Left ventricle myocardium inferior (tissue), 1 donor: ENCODE measurements around the gene MAP4K3. TPM values are rescaled to one million over a fixed set of nuclear protein-coding genes. Genes with fewer than 3 reads are reported as not detected.
A peak's percentile ranks its signal among the peaks of the same experiment; 100 is the strongest.

Experiments used
- DNase-seq: peaks from one replicate; pipeline ENCODE4 v3.0.0-alpha.2; 2020
- H3K27ac ChIP-seq: fragments of 200-600 bp; replicated peaks from 2 replicates; pipeline ENCODE4 v1.8.0; 2021
- H3K27me3 ChIP-seq: fragments of 200-600 bp; 2 replicates; pipeline ENCODE4 v1.8.0; 2021; ENCODE audit warnings: low read depth
- H3K36me3 ChIP-seq: fragments of 200-600 bp; 2 replicates; pipeline ENCODE4 v1.8.0; 2021
- H3K4me1 ChIP-seq: fragments of 200-600 bp; 2 replicates; pipeline ENCODE4 v1.8.0; 2021
- H3K4me3 ChIP-seq: fragments of 200-600 bp; 2 replicates; pipeline ENCODE4 v1.8.0; 2021; ENCODE audit warnings: mild to moderate bottlenecking, moderate library complexity
- H3K9me3 ChIP-seq: fragments of 200-600 bp; replicated peaks from 2 replicates; pipeline ENCODE4 v1.8.0; 2021
- CTCF ChIP-seq: fragments of 200-600 bp; IDR thresholded peaks from 2 replicates; pipeline ENCODE4 v1.8.0; 2021; ENCODE audit warnings: antibody characterized with exemption, mild to moderate bottlenecking, borderline replicate concordance
- intact Hi-C: fragments of 100-400 bp; cut with micrococcal nuclease; formaldehyde crosslinking; loops from one replicate; pipeline ENCODE4 v1.11.0; 2022
- total RNA-seq: library from RNA; stranded (reverse); fragmentation: NEBNext Ultra II Directional; extraction: Animal tissue kit (Norgen Biotek cat#: 25700); gene quantifications from one replicate; pipeline ENCODE4 v1.2.1, GENCODE V29; 2021
- donor health status: DM: no; HTN: yes; CAD: no; lungs with severe emphysema.

The MAP4K3 gene
- total RNA-seq, 1 donor from 2014 or later = 37.1 TPM

- no peaks in the 10 kb centered on the region for H3K27me3 ChIP-seq
- no peaks in the 10 kb centered on the region for H3K36me3 ChIP-seq
- intact Hi-C loops = no loop called here
- peaks cover 76% of the 10 kb centered on the region for H3K4me1 ChIP-seq
- no peak for TF ChIP-seq CTCF
- H3K27ac ChIP-seq = no peak overlapping the region
- no peaks in the 10 kb centered on the region for H3K9me3 ChIP-seq
- no peak overlapping the region for H3K4me3 ChIP-seq
- no peak for DNase-seq
Observed at GRCh38 chr2:39424951-39425350, 12.1 kb downstream of the MAP4K3 start.

GRCh38 chr2:39422700-39423099 is 14.4 kb downstream of the MAP4K3 start:
- no peak overlapping the region for H3K4me3 ChIP-seq
- no peak for DNase-seq
- H3K27me3 ChIP-seq = no peaks in the 10 kb centered on the region
- intact Hi-C loops = no loop called here
- H3K36me3 ChIP-seq = no peaks in the 10 kb centered on the region
- peaks cover 86% of the 10 kb centered on the region for H3K4me1 ChIP-seq
- no peak overlapping the region for H3K27ac ChIP-seq
- TF ChIP-seq CTCF = no peak
- H3K9me3 ChIP-seq = no peaks in the 10 kb centered on the region

- intact Hi-C loops = no loop called here
- peaks cover 86% of the 10 kb centered on the region for H3K4me1 ChIP-seq
Observed at GRCh38 chr2:39421354-39421753, 15.7 kb downstream of the MAP4K3 start.

GRCh38 chr2:39419282-39420223 is 17.5 kb downstream of the MAP4K3 start:
- H3K27ac ChIP-seq = peak overlapping the region; percentile 7
- intact Hi-C loops = no loop called here

More at GRCh38 chr2:39421354-39421753, 15.7 kb downstream of the MAP4K3 start:
- no peaks in the 10 kb centered on the region for H3K27me3 ChIP-seq
- no peaks in the 10 kb centered on the region for H3K9me3 ChIP-seq
- H3K27ac ChIP-seq = no peak overlapping the region
- H3K36me3 ChIP-seq = no peaks in the 10 kb centered on the region
- H3K4me3 ChIP-seq = no peak overlapping the region
- no peak for TF ChIP-seq CTCF
- DNase-seq = no peak

GRCh38 chr2:39418491-39418890 is 18.6 kb downstream of the MAP4K3 start:
- intact Hi-C loops = no loop called here
- Histone ChIP-seq H3K9me3 (no peaks in the 10 kb centered on the region), H3K27me3 (no peaks in the 10 kb centered on the region), H3K36me3 (no peaks in the 10 kb centered on the region), H3K27ac (no peak overlapping the region), H3K4me1 (peaks cover 88% of the 10 kb centered on the region), H3K4me3 (no peak overlapping the region)
- DNase-seq = no peak
- TF ChIP-seq CTCF = no peak

More at GRCh38 chr2:39419282-39420223, 17.5 kb downstream of the MAP4K3 start:
- H3K27me3 ChIP-seq = no peaks in the 10 kb centered on the region
- H3K4me1 ChIP-seq = peaks cover 85% of the 10 kb centered on the region
- TF ChIP-seq CTCF = no peak
- H3K36me3 ChIP-seq = no peaks in the 10 kb centered on the region
- no peak overlapping the region for H3K4me3 ChIP-seq
- no peaks in the 10 kb centered on the region for H3K9me3 ChIP-seq
- no peak for DNase-seq
